Measurements from ENCODE around the gene CRB2. TPM values are rescaled to one million over a fixed set of nuclear protein-coding genes. Genes with fewer than 3 reads are reported as not detected.

The CRB2 gene
- total and polyA plus RNA-seq, 7 donors = 0.01 to 0.05 (median 0.03) TPM; not detected in 4

DNA sequence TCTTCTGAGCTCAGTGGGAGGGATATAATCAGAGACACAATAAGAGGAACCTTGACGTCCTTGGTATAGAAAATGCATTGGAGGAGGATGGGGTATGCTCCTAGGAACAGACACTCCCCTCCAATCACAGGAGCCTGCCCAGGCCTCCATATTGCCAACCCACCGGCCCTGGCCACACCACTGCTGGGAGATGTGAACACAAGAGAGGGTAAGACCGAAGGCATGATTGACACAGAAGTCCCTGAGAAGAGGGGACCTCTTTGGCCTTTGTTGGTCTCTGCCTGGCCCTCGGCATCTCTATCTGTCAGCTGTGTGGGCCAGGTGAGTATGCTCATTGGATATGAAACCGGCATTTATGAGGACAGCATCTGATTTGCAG is 62.0 kb downstream of the CRB2 start:
- intact Hi-C loops (cut with DNase I) = no loop called here
- DNase-seq = no peak
- Histone ChIP-seq H3K27me3 (ENCODE audit: insufficient read depth in 3 of 3, low read length in 2 of 3) (no peaks in the 10 kb centered on the region), H3K27ac (no peak overlapping the region), H3K4me3 (no peak overlapping the region), H3K9me3 (no peaks in the 10 kb centered on the region), H3K36me3 (ENCODE audit: insufficient read depth in 1 of 2, low read depth in 1 of 2) (peaks cover 0 to 25% of the 10 kb centered on the region in 2 donors), H3K4me1 (no peaks in the 10 kb centered on the region)
- TF ChIP-seq, protein P1, sequence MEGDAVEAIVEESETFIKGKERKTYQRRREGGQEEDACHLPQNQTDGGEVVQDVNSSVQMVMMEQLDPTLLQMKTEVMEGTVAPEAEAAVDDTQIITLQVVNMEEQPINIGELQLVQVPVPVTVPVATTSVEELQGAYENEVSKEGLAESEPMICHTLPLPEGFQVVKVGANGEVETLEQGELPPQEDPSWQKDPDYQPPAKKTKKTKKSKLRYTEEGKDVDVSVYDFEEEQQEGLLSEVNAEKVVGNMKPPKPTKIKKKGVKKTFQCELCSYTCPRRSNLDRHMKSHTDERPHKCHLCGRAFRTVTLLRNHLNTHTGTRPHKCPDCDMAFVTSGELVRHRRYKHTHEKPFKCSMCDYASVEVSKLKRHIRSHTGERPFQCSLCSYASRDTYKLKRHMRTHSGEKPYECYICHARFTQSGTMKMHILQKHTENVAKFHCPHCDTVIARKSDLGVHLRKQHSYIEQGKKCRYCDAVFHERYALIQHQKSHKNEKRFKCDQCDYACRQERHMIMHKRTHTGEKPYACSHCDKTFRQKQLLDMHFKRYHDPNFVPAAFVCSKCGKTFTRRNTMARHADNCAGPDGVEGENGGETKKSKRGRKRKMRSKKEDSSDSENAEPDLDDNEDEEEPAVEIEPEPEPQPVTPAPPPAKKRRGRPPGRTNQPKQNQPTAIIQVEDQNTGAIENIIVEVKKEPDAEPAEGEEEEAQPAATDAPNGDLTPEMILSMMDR (IDR thresholded peaks at IDR 0.05) = no peak
- ATAC-seq = no peak
- WGBS, 3 donors = 93 to 94% (median 94%) methylated on average over 5 of the region's 5 CpGs

DNA sequence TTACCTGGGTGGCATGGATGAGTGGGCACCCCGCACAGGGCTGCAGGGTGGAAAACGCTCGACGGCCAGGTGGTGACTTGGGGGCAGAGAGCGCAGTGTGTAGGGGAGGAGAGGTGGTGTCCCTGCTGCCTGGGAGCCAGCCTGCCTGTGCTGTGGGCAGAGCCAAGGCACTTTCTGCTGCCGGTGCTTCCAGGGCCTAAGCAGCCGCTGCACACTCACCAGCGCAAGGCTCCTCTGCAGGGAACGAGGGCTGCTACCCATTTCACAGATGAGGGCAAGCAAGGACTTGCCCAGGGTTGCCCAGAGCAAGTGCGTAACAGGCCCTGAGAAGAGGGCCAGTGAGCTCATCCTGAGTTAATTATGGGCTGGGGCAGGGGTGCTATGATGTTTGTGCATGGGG is 62.5 kb downstream of the CRB2 start:
- Histone ChIP-seq H3K27me3 (ENCODE audit: insufficient read depth in 3 of 3, low read length in 2 of 3) (no peaks in the 10 kb centered on the region), H3K27ac (no peak overlapping the region), H3K36me3 (ENCODE audit: insufficient read depth in 1 of 2, low read depth in 1 of 2) (peaks cover 0 to 25% of the 10 kb centered on the region in 2 donors), H3K4me3 (no peak overlapping the region), H3K4me1 (no peaks in the 10 kb centered on the region), H3K9me3 (no peaks in the 10 kb centered on the region)
- ATAC-seq = no peak
- WGBS, 3 donors = 88 to 95% (median 94%) methylated on average over 10 of the region's 10 CpGs
- intact Hi-C loops (cut with DNase I) = no loop called here
- TF ChIP-seq, protein P1 (IDR thresholded peaks at IDR 0.05) = no peak
- DNase-seq = no peak

DNA sequence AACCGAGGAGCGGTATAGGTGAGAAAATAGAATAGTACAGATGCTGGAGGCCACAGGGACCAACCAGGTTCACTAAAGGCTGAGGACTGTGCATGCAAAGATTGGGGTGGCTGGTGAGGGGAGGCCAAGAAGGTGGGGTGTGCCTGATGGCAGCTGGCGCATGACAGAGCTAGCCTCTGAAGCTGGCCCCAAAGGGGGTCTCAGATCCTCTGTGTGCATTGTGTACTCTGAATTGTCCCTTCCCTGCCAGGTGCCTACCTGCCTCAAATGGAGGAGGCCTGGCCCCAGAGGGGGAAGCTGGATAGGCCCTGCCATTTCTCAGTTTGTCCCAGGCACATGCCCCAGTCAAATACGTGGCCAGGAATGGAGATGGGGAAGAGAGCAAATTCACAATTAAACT is 63.1 kb downstream of the CRB2 start:
- TF ChIP-seq, protein P1 (IDR thresholded peaks at IDR 0.05) = no peak
- peaks cover 0 to 25% of the 10 kb centered on the region in 2 donors for H3K36me3 ChIP-seq (ENCODE audit: insufficient read depth in 1 of 2, low read depth in 1 of 2)
- no peaks in the 10 kb centered on the region for H3K9me3 ChIP-seq
- no peak overlapping the region for H3K27ac ChIP-seq
- intact Hi-C loops (cut with DNase I) = no loop called here
- no peaks in the 10 kb centered on the region for H3K4me1 ChIP-seq
- ATAC-seq = no peak
- H3K4me3 ChIP-seq = no peak overlapping the region
- DNase-seq = no peak
- H3K27me3 ChIP-seq (ENCODE audit: insufficient read depth in 3 of 3, low read length in 2 of 3) = no peaks in the 10 kb centered on the region
- 77 to 97% (median 94%) methylated on average over 4 of the region's 4 CpGs for WGBS, 3 donors

DNA sequence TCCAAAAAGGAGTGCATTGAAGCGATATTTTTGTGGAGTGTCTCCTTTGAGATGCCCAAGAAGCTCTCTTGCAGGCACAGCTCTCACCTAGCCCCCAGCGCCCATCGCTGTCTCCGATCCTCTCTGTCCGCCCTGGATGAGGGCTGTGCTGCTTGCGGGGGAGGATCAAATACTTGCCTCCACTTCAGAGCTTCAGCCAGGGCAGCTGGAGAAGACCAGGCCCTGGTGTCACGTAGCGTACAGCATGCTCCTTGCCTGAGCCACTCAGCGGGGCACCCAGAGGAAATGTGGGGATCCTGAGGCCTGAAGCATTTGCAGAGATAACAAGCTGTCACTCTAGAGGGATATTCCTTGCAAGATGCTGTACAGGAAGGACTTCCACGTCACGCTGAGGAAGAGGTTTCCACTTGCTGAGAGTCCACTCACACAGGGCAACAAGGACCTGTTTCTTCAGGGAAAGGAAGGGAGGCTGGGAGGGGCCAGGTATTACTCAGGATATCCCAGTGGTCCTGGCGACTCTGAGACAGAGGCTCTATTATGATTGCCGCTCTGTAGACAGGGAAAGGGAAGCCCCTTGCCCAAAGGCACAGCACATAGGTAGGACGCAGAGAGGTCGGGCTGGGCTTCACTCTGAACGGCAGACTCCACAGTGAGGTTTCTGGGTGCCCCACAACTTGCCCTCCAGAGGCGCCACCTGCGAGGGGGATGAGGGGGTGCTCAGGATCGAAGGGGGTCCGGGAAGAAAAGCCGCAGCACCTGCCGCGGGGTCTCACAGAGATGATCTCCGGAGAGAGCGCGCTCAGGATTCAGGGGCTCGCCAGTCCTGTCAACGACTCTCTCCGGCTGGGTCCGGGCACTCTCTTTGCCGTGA is 64.0 kb downstream of the CRB2 start:
- H3K4me3 ChIP-seq = no peak overlapping the region
- no peaks in the 10 kb centered on the region for H3K9me3 ChIP-seq
- H3K27ac ChIP-seq = no peak overlapping the region
- intact Hi-C loops (cut with DNase I) = no loop called here
- H3K36me3 ChIP-seq (ENCODE audit: insufficient read depth in 1 of 2, low read depth in 1 of 2) = peaks cover 0 to 25% of the 10 kb centered on the region in 2 donors
- DNase-seq (no peak), ATAC-seq (no peak)
- no peaks in the 10 kb centered on the region for H3K27me3 ChIP-seq (ENCODE audit: insufficient read depth in 3 of 3, low read length in 2 of 3)
- WGBS, 3 donors = 88 to 91% (median 89%) methylated on average over 30 to 31 of the region's 31 CpGs
- no peaks in the 10 kb centered on the region for H3K4me1 ChIP-seq
- TF ChIP-seq, protein P1 (IDR thresholded peaks at IDR 0.05) = no peak

All from psoas muscle (tissue), 8 donors.